Measurements from ENCODE around the gene PRSS38.

The PRSS38 gene

DNA sequence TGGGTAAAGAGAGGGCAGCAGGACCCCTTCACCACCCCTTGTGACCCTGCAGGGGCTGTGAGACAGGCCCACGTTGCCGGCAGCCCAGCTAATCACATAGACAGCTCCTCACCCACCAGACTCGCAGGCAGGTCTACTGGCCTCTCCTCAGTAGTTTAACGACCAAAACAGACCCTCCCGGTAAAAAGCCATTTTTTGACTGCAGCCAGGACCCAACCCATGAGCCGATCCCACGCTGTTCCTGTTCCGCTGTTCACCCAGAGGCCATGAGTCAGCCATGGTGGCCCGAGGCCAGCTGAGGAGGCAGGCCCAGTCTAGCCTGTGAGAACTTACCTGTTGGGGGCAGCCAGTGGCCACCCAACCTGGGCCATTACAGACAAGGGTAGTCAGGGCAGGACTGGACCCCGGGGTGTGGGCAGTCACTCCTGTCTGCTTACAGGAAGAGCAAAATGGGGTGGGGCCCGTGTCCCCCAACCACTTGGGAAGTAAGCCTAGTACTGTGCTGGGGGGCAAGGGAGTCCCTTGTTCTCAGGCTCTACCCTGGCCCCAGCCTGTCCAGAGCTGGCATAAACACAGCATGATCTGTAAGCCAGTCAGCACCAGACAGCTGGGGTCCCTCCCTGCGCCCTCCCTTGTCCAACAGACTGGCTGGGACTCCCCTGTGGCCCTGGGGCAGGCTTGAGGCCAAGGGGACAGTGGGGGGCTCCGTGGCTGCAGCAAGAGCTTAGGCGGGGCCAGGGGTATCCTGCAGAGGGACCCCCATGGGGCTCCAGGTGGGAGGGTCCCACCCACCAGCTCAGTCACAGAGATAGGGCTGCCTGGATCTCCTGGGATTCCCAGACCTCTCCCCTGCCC is 70.4 kb downstream of the PRSS38 start:
- no peak for DNase-seq (ENCODE audit: low spot score)

DNA sequence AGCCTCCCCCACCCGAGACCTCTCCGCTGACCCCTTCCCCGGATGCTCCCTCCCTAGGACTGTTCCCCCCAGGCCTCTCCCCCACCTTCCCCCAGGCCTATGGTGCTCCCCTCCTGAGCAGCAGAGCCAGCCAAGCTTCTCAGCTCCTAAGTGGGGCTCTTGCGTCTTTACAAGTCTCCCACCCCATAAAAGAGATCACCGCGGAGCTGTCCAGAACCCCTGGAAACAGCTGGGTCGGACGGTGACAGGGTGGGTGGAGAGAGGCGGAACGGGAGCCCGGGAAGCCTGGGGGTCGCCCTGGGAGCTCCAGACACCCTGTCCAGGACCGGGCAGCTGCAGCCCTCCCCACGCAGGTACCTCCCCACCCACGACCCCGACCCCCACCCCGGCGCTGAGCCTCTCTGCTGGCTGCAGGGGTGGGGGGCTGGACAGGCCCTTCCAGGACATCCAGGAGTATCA is 71.1 kb downstream of the PRSS38 start:
- DNase-seq (ENCODE audit: low spot score) = no peak

DNA sequence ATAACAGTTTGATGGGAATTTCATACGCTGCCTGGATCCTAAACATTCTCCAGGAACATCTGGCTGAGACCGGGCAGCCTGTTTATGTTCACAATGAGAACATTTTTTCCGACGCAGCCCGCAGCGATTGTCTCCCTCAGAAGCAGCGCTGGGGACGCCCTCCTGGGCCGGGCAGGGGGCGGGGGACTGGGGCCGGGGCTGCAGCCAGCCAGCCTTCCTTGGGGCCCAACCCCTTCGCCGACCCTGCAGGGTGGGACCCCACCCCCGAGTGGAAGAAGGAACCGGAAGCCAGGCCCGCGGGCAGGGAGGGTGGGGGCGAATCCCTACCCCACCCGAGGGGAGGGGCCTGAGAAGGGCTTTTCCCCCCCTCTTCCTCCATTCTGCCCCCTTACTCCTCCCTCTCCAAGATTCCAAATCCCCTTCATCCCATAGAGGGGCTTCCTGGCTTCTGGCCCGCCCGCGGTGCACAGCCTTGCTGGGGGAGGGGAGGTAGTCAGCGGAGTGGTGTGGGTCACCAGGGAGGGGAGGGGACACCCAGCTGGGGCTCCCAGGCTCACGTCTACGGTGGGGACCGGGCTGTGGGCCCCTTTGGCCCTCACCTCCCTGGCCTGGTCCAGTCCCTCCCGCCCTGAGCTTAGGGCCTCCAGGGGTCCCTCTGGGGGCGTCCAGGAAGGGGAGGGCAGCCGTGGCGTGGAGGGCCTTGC is 71.7 kb downstream of the PRSS38 start:
- DNase-seq (ENCODE audit: low spot score) = no peak

DNA sequence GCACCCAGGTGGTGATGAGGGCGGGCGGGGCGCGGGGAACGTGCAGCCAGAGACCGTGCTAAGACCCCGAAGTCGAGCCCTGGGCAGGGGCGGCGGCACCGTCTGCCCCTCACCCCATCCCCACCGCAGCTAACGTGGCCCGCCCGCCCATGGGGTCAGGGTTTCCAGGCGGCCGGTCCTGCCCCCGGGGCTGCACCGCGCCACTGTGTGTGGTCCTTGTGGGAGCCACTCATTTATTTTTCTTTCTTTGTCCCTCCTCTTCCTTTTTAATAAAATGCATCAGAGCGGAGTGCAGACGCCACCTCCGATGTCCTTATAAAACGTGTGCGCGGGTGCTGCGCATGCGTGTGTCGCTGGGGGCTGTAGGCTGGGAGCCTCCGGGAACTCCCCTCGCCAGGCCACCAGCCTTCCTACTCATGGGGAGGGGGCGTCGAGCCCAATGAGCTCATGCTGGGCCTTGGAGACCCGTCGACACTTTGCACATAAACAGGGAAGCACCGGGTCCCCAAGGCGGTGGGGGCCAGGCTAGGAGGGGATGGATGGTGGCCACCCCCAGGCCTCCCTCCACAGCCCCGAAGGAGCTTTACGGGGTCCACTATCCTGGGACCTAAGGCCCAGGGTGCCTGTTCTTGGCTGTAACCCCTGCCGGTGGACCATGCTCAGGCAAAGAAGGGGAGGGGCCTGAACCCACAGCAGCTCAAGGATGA is 72.4 kb downstream of the PRSS38 start:
- no peak for DNase-seq (ENCODE audit: low spot score)

DNA sequence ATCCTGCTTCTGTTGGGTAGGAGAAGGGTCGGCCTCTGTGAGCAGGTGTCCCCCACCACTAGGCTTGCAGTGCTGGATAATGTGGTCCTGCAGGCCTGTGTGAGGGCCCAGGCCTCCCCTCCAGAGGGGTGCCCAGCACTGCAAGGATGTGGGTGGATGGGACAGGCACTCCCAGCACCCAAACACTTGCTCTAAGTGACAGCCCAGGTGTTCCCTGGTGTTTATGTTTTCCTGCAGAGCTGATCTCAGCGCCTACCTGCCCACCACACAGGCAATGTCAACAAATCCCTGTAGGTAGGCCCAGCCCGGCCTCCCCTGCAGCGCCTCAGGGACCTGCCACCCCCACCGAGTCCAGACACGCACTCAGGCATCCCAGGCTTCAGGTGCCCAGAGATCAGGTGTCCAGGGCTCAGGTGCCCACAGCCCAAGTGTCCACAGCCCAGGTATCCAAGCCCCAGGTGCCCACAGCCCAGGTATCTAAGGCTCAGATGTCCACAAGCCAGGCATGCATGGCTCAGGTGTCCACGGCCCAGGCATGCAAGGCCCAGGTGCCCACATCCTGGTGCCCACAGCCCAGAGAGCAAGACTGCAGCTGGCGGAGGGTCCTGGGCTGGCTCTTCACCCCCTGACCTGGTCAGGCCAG is 73.0 kb downstream of the PRSS38 start:
- DNase-seq (ENCODE audit: low spot score) = no peak

DNA sequence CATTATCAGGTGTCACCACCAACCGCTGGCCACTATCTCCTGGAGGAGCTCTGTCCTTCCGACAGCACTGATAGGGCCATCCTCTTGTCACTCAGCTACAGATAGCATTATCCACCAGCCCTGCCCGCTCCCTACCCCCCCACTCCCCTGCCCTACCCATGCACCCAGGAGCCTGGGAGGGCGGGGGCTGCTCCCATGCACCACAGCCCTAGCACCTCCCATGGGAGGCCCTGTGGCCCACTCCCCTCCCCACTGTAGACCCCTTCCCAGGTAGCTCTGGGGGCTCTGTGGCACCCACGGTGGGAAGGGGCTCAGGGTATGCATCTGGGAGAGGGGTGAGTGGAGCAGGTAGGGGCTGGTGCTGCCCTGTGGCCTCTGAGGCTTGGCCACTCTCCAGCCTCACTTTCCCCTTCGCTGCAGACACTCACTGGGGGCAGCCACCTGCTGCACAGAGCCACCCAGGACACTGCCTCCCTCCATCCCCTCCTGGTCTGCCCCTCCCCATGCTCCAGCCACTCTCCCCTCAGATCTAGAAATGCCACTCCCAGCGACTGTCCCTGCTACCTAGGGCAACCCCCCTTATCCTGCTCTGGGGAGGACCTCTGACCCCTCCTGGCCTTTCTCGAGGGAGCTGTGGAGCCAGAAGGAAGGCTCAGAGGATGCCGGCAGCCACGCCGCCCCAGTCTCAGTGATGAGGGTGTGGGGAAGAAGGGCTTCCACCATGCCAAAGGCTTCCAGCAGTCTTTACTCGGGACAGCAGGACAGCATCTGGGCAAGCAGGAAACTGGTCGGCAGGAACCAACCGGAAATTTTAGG is 73.8 kb downstream of the PRSS38 start:
- DNase-seq (ENCODE audit: low spot score) = no peak

DNA sequence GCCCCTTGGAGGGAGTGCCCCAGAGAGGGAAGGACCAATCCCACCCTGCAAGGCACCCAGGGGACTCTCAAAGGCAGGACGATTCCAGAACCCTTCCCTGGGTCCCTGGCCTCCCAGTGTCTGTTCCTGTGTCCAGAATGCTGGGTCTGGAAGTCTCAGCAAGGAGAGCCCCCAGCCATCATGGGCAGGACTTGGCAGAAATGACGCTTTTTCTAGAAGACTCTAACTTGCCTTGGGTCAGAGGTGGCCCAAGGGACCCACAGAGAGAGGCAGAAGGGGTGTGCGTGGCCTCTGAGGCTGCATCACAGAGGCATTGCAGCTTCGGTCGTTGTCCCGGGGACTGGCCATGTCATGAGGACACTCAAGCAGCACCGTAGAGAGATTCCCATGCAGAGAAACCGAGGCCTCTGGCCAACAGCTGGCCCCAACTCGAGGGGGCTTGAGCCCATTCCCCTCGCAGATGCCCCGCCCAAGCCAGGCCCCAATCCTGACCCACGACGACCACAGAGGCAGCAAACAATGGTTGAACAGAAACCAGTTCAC is 74.5 kb downstream of the PRSS38 start:
- DNase-seq (ENCODE audit: low spot score) = no peak

DNA sequence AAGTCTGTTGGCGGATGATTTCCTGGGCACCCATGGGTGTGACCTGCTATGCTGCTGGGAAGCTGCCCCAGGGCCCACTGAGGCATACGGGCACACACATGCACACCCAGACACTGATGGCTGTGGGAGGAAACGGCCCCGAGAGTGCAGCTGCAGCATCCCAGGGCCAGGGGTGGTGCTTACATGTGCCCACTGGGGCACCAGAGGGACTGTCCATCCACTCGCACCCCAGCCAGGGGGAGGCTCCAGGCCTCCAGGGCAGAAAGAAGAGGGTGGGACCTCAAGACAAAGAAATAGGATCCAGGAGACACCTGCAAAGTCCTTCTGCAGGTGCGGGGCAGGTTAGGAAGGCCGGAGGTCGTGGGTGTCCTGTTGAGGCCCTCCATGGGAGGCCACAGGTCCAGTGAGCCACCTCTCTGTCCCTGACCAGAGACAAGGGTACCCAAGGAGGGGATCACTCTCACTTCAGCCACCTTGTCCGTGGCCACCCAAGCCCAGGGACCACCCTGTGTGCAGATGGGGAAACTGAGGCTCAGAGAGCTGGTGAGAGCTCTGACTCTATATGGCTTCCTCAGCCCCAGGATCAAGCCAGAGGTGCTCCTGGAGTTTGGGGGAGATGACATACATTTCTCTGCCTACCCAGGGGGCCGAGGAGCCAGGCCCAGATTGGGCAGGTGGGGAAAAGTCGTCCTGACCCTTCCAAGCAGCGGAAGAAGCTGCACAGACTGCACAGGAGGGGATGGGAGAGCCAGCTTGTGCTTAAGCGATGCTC is 75.2 kb downstream of the PRSS38 start:
- no peak for DNase-seq (ENCODE audit: low spot score)

DNA sequence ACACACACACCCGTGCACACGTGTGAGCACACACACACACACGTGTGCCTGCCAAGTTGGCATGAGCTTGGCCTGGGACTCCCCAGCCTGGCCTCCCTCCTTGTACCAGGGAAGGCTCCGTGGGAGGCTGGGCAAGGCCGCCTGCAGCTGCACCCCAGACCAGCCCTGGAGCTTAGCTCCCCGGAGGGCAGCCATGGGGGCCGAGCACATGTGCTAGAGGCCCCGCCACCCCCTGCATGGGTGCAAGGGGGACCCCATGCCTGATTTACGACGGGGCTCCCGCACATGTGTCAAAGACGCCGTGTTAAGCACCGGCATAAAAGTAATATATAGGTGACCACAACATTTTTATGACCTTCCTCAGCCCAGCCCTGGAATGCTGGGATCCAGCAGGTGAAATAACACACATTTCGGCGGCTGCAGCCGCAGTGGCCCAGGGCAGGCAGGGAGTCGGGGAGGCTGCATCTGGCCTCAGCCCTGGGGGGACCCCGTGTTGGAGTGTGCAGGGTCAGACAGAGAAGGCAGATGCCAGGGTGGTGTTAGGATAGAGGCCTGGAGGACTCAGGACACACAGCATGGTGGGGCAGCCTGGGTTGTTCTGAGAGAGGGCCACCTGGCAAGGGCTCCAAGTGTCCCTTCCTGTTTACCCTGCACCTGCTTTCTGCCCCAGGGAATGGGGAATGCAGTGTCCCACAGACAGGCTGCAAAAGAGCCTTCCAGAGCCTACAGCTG is 75.9 kb downstream of the PRSS38 start:
- no peak for DNase-seq (ENCODE audit: low spot score)

DNA sequence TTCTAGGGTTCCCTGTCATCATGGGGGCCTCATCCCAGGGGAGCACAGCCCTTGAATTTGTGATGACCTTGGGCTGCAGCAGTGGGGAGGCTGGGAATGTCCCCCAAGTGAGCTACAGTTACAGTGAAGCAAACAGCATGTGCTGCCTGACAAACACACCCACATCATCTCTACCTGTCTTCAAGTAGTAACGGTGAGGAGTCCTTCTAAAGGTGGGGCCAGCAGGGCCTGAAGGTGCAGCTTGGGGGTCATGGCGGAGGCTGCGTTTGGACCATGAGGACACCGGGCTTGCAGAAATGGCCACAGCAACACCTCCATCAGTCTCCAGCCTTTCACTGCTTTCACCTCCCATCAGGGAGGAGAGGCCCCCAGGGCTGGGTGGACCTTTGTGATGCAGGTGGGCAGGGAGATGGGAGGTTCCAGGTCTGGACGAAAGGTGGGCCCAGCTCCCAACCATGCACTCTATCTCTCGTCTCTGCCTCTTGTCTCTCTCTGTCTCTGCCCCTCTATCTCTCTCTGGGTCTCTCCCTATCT is 76.5 kb downstream of the PRSS38 start:
- no peak for DNase-seq (ENCODE audit: low spot score)

DNA sequence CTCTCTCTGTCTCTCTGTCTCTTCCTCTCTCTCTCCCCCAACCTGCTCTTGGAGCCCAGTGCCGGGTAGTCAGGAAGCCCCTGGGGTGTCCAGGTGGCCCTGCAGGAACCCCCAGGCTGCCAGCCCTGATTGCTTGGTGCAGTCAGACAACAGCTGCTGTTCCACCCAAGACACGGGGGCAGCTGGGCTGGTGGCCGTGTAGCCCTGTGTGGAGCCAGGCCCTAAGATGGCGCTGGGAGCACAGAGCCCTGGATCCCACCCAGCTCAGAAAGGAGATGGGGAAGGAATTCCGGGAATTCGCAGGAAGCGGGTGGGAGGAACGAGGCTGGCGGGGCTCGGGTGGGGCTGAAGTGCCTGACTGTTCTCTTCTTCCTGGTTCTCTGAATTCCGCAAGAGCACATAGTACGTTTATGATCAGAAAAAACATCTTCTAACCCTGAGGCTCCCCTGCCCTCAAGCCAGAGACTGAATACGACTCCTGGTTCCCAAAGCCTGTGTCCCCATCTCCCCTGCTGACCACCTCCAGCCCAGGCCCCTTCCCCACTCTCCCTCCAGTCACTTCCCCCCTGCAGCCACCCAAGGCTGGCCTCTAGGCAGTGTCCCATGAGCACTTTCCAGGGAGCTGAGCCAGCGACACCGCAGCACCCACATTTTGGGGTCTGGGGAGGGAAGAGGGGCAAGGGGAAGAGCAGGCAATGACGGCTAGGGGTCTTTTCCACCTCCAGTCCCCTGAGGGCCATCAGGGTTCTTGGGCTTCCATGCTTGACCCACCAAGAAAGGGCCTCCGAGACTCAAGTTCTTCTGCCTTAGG is 77.2 kb downstream of the PRSS38 start:
- no peak for DNase-seq (ENCODE audit: low spot score)

DNA sequence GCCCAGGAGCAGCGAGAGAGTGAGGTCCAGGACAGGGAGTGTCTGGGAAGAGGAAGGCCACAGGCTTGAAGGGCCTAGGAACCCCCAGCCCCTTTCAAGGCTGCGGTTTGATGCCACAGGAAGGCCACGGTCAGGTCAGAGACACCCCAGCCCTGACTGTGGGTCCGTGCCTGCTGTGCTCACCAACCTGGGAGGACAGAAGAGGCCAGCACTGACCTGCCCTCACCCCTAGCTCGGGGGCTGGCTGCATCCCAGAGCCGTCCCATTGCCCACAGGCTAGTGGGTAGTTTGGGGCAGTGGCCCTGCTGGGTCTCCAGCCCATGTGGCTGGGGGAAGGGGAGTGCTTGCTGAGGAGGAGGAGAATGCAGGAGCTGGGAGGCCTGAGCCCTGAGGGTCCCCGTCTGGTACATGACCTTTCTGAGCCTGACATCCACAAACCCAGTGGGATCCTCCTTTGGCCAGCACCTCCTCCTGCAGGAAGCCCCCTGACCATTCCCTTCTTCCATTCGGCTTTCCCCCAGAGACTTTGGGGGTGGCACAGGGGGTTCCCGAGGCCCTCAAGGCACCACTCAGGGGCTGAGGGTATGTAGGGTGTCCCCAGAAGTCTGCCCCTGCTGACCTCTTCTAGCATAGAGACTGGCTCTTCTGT is 77.9 kb downstream of the PRSS38 start:
- no peak for DNase-seq (ENCODE audit: low spot score)

DNA sequence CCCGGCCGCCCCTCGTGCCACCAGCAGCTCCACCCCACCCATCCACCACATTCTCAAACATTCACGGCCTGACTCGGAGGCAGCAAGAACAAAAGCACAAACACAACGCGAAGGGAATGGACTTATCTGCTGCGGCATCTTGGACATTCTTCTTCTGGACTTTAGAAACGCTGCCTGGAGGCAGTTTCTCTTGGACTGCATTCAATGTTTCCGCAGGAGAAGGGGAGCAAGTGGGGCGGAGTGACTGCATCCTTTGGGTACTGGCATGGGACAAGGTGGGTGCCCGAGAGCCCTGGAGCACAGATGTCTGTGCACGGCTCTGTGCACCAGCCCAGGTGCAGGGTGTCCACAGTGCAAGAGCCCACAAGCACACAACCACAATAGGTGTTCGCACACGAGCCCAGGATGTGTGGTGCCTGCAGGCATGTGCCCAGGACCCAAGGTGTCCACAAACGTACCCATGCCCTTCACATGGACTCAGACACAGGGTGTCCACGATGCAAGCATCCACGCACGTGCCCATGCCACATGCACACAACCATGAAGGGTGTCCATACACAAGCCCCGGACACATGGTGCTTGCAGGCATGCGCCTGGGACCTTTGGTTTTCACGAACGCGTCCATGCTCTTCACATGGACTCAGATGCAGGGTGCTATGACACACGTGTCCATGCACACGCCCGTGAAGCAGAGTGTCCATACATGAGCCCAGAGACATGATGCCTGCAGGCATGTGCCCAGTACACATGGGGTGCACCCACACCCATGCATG is 78.7 kb downstream of the PRSS38 start:
- DNase-seq (ENCODE audit: low spot score) = no peak

DNA sequence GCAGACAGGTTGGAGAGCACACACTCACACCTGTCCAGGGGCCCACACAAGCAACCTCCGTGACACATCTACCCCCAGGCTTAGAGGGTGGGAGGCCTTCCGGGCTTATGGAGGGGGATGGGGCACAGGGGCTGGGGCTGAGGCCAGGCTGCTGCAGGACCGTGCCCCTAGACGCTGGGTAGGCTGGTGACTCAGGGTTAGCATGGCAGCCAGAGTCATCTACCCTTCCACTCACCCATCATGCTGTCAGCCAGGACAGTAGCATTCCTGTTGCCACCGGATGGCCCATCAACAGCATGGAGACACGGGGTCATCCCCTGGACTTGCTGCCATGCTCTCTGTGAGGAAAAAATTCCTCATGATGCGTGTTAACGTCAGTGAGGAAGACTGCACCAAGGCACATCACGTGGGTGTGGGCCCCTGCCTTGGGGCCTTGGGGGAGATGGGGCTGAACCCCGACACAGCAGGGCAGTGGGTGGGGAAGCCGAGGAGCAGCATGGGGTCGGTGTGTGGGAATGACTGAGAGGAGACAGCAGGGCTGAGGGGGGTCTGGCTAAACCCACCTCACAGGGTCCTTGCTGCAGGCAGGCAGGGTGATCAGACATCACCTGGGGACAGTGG is 79.5 kb downstream of the PRSS38 start:
- DNase-seq (ENCODE audit: low spot score) = no peak
